Endothelial cell of umbilical vein (primary cell): ENCODE results near the gene CIDEC. TPM values are rescaled to one million over a fixed set of nuclear protein-coding genes. Genes with fewer than 3 reads are reported as not detected.

Source experiments
- BruUV-seq: library from RNA; stranded (reverse); fragments of 400-500 nt; replicated peaks from 2 replicates; lab custom pipeline; 2021; lab: Mats Ljungman, UMichigan
- CTCF ChIA-PET: fragments of 300-600, 350-600 bp; sonication (Branson Sonifier 250); formaldehyde crosslinking; loops from one replicate; lab custom pipeline; 2021; ENCODE audit warnings: antibody characterized with exemption, inconsistent platforms; lab: Charles Lee
- POLR2A ChIA-PET: fragments of 300-600, 350-600 bp; sonication (Branson Sonifier 250); formaldehyde crosslinking; loops from one replicate; lab custom pipeline; 2021; ENCODE audit warnings: antibody characterized with exemption, inconsistent platforms; lab: Charles Lee
- DNase-seq: peaks from one replicate; pipeline ENCODE4 v3.0.0-alpha.2; 2011; ENCODE audit warnings: low read depth, low spot score
- FAIRE-seq: peaks from 2 replicates; lab custom pipeline; 2011; peaks lifted over from hg19 to GRCh38; lab: Jason Lieb, UNC
- H2AFZ ChIP-seq: 2 replicates; pipeline ENCODE4 v1.6.0; 2012; ENCODE audit warnings: low read depth, low read length, control low read depth, inconsistent platforms
- H3K27ac ChIP-seq: 2 replicates; pipeline ENCODE4 v1.5.1; 2011; ENCODE audit warnings: low read depth, mild to moderate bottlenecking, control low read depth, low read length, moderate library complexity; ENCODE audit not compliant: insufficient read depth
- H3K27me3 ChIP-seq, 2 experiments: 2 replicates each; pipeline versions ENCODE4 v1.6.0 to v1.6.1; 2011; ENCODE audit warnings: low read length in 2 of 2, mixed read lengths in 1 of 2; ENCODE audit not compliant: control insufficient read depth in 2 of 2, insufficient read depth in 2 of 2
- H3K36me3 ChIP-seq, 2 experiments: 2 replicates in 1 of 2; 3 replicates in 1 of 2; pipeline ENCODE4 v1.5.1; 2011; ENCODE audit warnings: low read length in 2 of 2, mild to moderate bottlenecking in 1 of 2, moderate library complexity in 1 of 2; ENCODE audit not compliant: control insufficient read depth in 2 of 2, insufficient read depth in 2 of 2; ENCODE audit errors: extremely low read depth in 1 of 2
- H3K4me1 ChIP-seq: 3 replicates; pipeline ENCODE4 v1.5.1; 2011; ENCODE audit warnings: mild to moderate bottlenecking, low read length; ENCODE audit not compliant: control insufficient read depth, insufficient read depth; ENCODE audit errors: extremely low read depth
- H3K4me2 ChIP-seq: 2 replicates; pipeline ENCODE4 v1.6.1; 2011; ENCODE audit warnings: low read length, control low read depth, mixed read lengths; ENCODE audit not compliant: insufficient read depth
- H3K4me3 ChIP-seq, 3 experiments: fragments of 200-600 bp in 1 of 3; sonication (generic), shearing (Covaris generic) in 1 of 3; replicated peaks in 1 of 3; 2 replicates each; pipeline ENCODE4 v1.5.1; 2011 to 2016; ENCODE audit warnings: control low read depth in 3 of 3, low read length in 3 of 3, mild to moderate bottlenecking in 2 of 3, inconsistent platforms in 1 of 3, low read depth in 1 of 3, moderate library complexity in 1 of 3; ENCODE audit not compliant: insufficient read depth in 1 of 3
- H3K79me2 ChIP-seq: 2 replicates; pipeline ENCODE4 v1.6.0; 2012; ENCODE audit warnings: low read length, inconsistent platforms; ENCODE audit not compliant: control insufficient read depth, insufficient read depth
- H3K9ac ChIP-seq: replicated peaks from 2 replicates; pipeline ENCODE3; 2011; ENCODE audit warnings: low read length, control low read depth; ENCODE audit not compliant: insufficient read depth; ENCODE audit errors: extremely low read depth
- H3K9me1 ChIP-seq: replicated peaks from 3 replicates; pipeline ENCODE4 v1.6.0; 2011; ENCODE audit warnings: mild to moderate bottlenecking, low read length; ENCODE audit not compliant: control insufficient read depth, insufficient read depth; ENCODE audit errors: extremely low read depth
- H3K9me3 ChIP-seq: replicated peaks from 2 replicates; pipeline ENCODE4 v1.5.1; 2012; ENCODE audit warnings: low read length, inconsistent platforms; ENCODE audit not compliant: control insufficient read depth, insufficient read depth
- H4K20me1 ChIP-seq: replicated peaks from 2 replicates; pipeline ENCODE3; 2011; ENCODE audit warnings: mild to moderate bottlenecking, low read length; ENCODE audit not compliant: control insufficient read depth, insufficient read depth; ENCODE audit errors: extremely low read depth
- CTCF ChIP-seq, 2 donors: IDR thresholded peaks; 1 replicate in 1 of 2; 2 replicates in 1 of 2; pipeline ENCODE4 v1.5.1; 2011; ENCODE audit warnings: low read length in 2 of 2, mild to moderate bottlenecking in 2 of 2, moderate library complexity in 2 of 2, control low read depth in 1 of 2, inconsistent platforms in 1 of 2, low read depth in 1 of 2; ENCODE audit not compliant: insufficient read depth in 1 of 2; ENCODE audit errors: extremely low read depth in 1 of 2
- EZH2 ChIP-seq: IDR thresholded peaks from 2 replicates; pipeline ENCODE4 v1.6.1; 2012; ENCODE audit warnings: borderline replicate concordance, low read depth, mild to moderate bottlenecking, moderate library complexity, low read length, inconsistent platforms; ENCODE audit not compliant: severe bottlenecking
- FOS ChIP-seq: IDR thresholded peaks from 2 replicates; pipeline ENCODE4 v1.6.1; 2011; ENCODE audit warnings: mild to moderate bottlenecking, low read length, moderate library complexity, borderline replicate concordance; ENCODE audit not compliant: insufficient read depth
- GATA2 ChIP-seq: IDR thresholded peaks from 2 replicates; pipeline ENCODE4 v1.7.0; 2011; ENCODE audit warnings: low read depth, mild to moderate bottlenecking, moderate library complexity, mixed read lengths, low read length; ENCODE audit not compliant: insufficient read length, insufficient read depth
- JUN ChIP-seq: IDR thresholded peaks from 2 replicates; pipeline ENCODE4 v1.6.1; 2011; ENCODE audit warnings: borderline replicate concordance, low read depth; ENCODE audit not compliant: insufficient read length, insufficient read depth
- MAX ChIP-seq: IDR thresholded peaks from 2 replicates; pipeline ENCODE4 v1.6.1; 2011; ENCODE audit not compliant: insufficient read depth, insufficient read length
- MYC ChIP-seq: IDR thresholded peaks from one replicate; pipeline ENCODE4 v1.6.1; 2011; ENCODE audit warnings: mild to moderate bottlenecking, low read depth, low read length
- POLR2A ChIP-seq: IDR thresholded peaks from 2 replicates; pipeline ENCODE4 v1.6.1; 2012; ENCODE audit warnings: low read depth, mild to moderate bottlenecking, control low read depth, low read length
- POLR2AphosphoS5 ChIP-seq: IDR thresholded peaks from 2 replicates; pipeline ENCODE4 v1.6.1; 2012; ENCODE audit warnings: low read depth, mild to moderate bottlenecking, control low read depth, low read length, moderate library complexity; ENCODE audit not compliant: insufficient read depth
- dilution Hi-C: fragments of 300-500 bp; cut with MboI; formaldehyde crosslinking; loops from one replicate; pipeline ENCODE4 v1.15.0; 2019; ENCODE audit warnings: low sequenced_read_pairs; ENCODE audit not compliant: extremely low pct_ligation_motif_present
- intact Hi-C: fragments of 100-400 bp; cut with micrococcal nuclease; formaldehyde crosslinking; loops from one replicate; pipeline ENCODE4 v1.10.0; 2022
- polyA plus RNA-seq, 4 experiments: library from polyadenylated mRNA; depleted of rRNA in 3 of 4; stranded (reverse) in 3 of 4; unstranded in 1 of 4; fragments of >200 nt; gene quantifications; 2 replicates each; pipeline versions ENCODE4 v1.2.1 to v1.2.3, GENCODE V29; 2011 to 2012; ENCODE audit warnings: missing spikeins in 1 of 4
- total RNA-seq: library from RNA; stranded (reverse); gene quantifications from 2 replicates; pipeline ENCODE4 v1.2.3, GENCODE V29; 2021

Gene CIDEC
- total and polyA plus RNA-seq, 2 donors (not counting 3 experiments of a cell fraction or from before 2014, with no cell fraction given) = 0.14 TPM; not detected in 1

GRCh38 chr3:9818666-9819335 lies 61.3 kb downstream of the CIDEC start:
- no peaks in the 10 kb centered on the region for H3K4me1 ChIP-seq
- TF ChIP-seq POLR2AphosphoS5 (no peak), MAX (no peak), EZH2 (no peak), FOS (no peak), MYC (no peak), GATA2 (no peak), JUN (no peak), POLR2A (no peak), CTCF (IDR thresholded peaks at IDR 0.05; ENCODE audit: extremely low read depth in 1 of 2, insufficient read depth in 1 of 2, low read depth in 1 of 2, low read length in 2 of 2) (no peak)
- no peak overlapping the region for H3K4me2 ChIP-seq
- no peak overlapping the region for H3K4me3 ChIP-seq
- intact Hi-C loops (loop anchor here (10.0 kb wide), 1 partner anchor 326 kb away; the partner anchor contains the start of gene VHL), dilution Hi-C loops (no loop called here)
- H3K9me1 ChIP-seq = no peaks in the 10 kb centered on the region
- ChIA-PET CTCF (interaction anchor here (1.2 kb wide), 2 partner anchors 13 to 128 kb away, joined by 3 to 7 read pairs; no protein-coding TSS in a partner anchor), POLR2A (no interaction called here)
- BruUV-seq = no TSS peak
- H3K9me3 ChIP-seq = no peaks in the 10 kb centered on the region
- H3K27me3 ChIP-seq = no peaks in the 10 kb centered on the region
- peaks cover 0 to 5% of the 10 kb centered on the region in 2 experiments for H3K36me3 ChIP-seq
- no peak overlapping the region for H2AFZ ChIP-seq
- H3K27ac ChIP-seq = no peak overlapping the region
- FAIRE-seq (no peak), DNase-seq (no peak)
- no peaks in the 10 kb centered on the region for H3K79me2 ChIP-seq
- no peaks in the 10 kb centered on the region for H4K20me1 ChIP-seq
- no peak overlapping the region for H3K9ac ChIP-seq
